HG03139 (cell line): Measurements from ENCODE around the gene SLC27A1.
"Not testable (repeated sequence)": the region's sequence is repeated elsewhere in the genome, so short reads cannot be mapped to it uniquely, and the experiment has no call there.

Source experiments
- ATAC-seq: cut with Tn5 transposase; IDR thresholded peaks from one replicate; pipeline ENCODE4 v1.9.1; 2021; ENCODE audit not compliant: unreplicated experiment

Gene SLC27A1

GRCh38 chr19:17510220-17510993 lies 40.1 kb downstream of the SLC27A1 start:
- no peak for ATAC-seq

GRCh38 chr19:17511724-17512573 lies 41.6 kb downstream of the SLC27A1 start:
- peak; percentile 44 for ATAC-seq

- no peak for ATAC-seq
These were observed 42.2 kb downstream of the SLC27A1 start for GRCh38 chr19:17512574-17512939.

GRCh38 chr19:17515408-17516149 lies 45.3 kb downstream of the SLC27A1 start:
- no peak for ATAC-seq

GRCh38 chr19:17517898-17518297 lies 47.6 kb downstream of the SLC27A1 start:
- no peak for ATAC-seq

GRCh38 chr19:17518654-17519053 lies 48.3 kb downstream of the SLC27A1 start:
- not testable (repeated sequence) for ATAC-seq

GRCh38 chr19:17519967-17520366 lies 49.6 kb downstream of the SLC27A1 start:
- no peak for ATAC-seq

- ATAC-seq: no peak
These were observed 50.5 kb downstream of the SLC27A1 start for GRCh38 chr19:17520865-17521264.

GRCh38 chr19:17522988-17523872 lies 52.9 kb downstream of the SLC27A1 start:
- ATAC-seq: peak; percentile 71

GRCh38 chr19:17524651-17525050 lies 54.3 kb downstream of the SLC27A1 start:
- ATAC-seq: no peak

- ATAC-seq: no peak
These were observed 54.8 kb downstream of the SLC27A1 start for GRCh38 chr19:17525141-17525540.

GRCh38 chr19:17526922-17527321 lies 56.6 kb downstream of the SLC27A1 start:
- ATAC-seq: no peak

- no peak for ATAC-seq
These were observed 57.0 kb downstream of the SLC27A1 start for GRCh38 chr19:17527326-17527725.

- no peak for ATAC-seq
These were observed 58.3 kb downstream of the SLC27A1 start for GRCh38 chr19:17528610-17529009.

- no peak for ATAC-seq
These were observed 59.2 kb downstream of the SLC27A1 start for GRCh38 chr19:17529239-17530158.

- ATAC-seq: no peak
These were observed 60.3 kb downstream of the SLC27A1 start for GRCh38 chr19:17530586-17530985.

- ATAC-seq: no peak
These were observed 61.8 kb downstream of the SLC27A1 start for GRCh38 chr19:17532116-17532515.

- no peak for ATAC-seq
These were observed 62.2 kb downstream of the SLC27A1 start for GRCh38 chr19:17532557-17532956.

GRCh38 chr19:17534767-17535166 lies 64.4 kb downstream of the SLC27A1 start:
- ATAC-seq: no peak
